AG09309 (cell line): Measurements from ENCODE around the gene SHISA8.

ENCODE experiments used
- DNase-seq: peaks from one replicate; pipeline ENCODE4 v3.0.0-alpha.2; 2010; ENCODE audit warnings: low read depth
- H3K4me3 ChIP-seq: 2 replicates; pipeline ENCODE4 v1.5.1; 2011; ENCODE audit warnings: mild to moderate bottlenecking, low read depth, low read length, moderate library complexity; ENCODE audit not compliant: control insufficient read depth
- TF ChIP-seq, protein P1 (sequence below): IDR thresholded peaks from 2 replicates; pipeline ENCODE4 v1.5.1; 2011; ENCODE audit warnings: mild to moderate bottlenecking, low read depth, low read length, inconsistent platforms; ENCODE audit not compliant: insufficient read depth, control insufficient read depth; ENCODE audit errors: missing control alignments

SHISA8 gene

DNA sequence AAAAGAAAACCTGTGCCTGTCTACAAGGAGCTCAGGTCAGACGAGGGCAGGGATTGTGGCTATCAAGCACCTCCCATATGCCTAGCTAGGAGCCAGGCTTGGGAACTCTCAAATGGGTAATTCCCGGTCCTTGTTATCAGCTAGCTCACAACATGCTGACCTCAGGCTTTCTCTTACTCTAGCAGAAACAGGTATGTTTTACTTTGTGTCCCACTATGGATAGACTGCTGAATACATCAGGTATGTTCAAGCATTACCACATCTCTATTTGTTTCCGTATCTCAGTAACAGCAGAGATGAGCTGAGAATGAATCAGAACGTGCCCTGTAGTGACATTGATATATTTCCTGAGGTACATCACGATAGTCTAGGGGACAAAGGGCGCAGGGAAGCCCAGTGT, 29.4 kb downstream of the SHISA8 start:
- DNase-seq = no peak
- TF ChIP-seq, protein P1, sequence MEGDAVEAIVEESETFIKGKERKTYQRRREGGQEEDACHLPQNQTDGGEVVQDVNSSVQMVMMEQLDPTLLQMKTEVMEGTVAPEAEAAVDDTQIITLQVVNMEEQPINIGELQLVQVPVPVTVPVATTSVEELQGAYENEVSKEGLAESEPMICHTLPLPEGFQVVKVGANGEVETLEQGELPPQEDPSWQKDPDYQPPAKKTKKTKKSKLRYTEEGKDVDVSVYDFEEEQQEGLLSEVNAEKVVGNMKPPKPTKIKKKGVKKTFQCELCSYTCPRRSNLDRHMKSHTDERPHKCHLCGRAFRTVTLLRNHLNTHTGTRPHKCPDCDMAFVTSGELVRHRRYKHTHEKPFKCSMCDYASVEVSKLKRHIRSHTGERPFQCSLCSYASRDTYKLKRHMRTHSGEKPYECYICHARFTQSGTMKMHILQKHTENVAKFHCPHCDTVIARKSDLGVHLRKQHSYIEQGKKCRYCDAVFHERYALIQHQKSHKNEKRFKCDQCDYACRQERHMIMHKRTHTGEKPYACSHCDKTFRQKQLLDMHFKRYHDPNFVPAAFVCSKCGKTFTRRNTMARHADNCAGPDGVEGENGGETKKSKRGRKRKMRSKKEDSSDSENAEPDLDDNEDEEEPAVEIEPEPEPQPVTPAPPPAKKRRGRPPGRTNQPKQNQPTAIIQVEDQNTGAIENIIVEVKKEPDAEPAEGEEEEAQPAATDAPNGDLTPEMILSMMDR = no peak
- no peak overlapping the region for H3K4me3 ChIP-seq

DNA sequence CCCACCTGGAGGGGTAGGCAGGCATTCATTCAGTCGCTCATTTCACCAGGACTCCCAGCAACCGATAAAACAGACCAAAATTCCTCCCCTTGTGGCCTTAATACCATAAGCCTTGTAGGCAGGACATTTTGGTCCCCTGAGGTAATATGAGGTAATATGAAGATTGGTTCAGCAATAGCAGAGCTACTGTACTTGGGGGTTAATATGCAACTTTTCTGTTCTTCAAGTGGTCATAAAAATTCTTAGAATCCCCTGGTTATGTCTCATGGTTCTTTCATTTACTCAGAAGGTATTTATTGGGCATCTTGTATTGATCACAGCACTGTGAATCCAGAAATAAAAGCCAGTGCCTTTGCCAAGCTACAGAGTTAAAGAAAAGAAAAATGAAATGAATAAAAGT, 29.8 kb downstream of the SHISA8 start:
- TF ChIP-seq, protein P1 = no peak
- H3K4me3 ChIP-seq = no peak overlapping the region
- DNase-seq = no peak

DNA sequence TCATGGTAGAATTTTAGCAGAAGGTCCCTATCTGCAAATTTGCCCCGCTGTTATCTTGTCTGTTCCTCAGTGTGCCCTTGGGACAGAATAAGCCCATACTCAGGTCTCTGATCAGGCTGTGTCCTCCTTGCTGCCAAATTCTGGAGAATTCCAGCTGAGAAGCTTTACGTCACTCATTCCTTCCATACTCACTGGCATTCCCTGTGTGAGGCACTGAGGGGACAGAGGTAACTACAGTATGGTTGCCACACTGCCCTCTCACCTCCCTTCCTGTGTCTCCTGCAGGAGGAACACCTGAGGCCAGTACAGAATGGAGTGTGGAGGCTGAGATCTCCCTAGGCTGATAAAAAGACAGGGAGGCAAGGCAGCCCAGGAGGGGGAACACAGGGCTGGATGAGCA, 31.5 kb downstream of the SHISA8 start:
- TF ChIP-seq, protein P1 = no peak
- no peak for DNase-seq
- H3K4me3 ChIP-seq = no peak overlapping the region

DNA sequence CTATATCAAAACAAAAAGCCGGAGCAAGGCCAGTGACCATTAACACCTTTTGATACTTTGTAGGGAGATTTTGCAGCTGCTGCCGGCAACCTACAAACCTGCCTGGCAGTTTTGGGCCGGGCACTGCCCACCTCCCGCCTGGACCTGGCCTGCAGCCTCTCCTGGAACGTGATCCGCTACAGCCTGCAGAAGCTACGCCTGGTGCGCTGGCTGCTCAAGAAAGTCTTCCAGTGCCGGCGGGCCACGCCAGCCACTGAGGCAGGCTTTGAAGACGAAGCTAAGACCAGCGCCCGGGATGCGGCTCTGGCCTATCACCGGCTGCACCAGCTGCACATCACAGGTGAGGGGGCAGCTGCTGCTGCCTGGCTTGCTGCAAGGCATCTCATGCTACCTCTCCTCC, 34.2 kb downstream of the SHISA8 start:
- DNase-seq = no peak
- TF ChIP-seq, protein P1 = no peak
- H3K4me3 ChIP-seq = no peak overlapping the region

DNA sequence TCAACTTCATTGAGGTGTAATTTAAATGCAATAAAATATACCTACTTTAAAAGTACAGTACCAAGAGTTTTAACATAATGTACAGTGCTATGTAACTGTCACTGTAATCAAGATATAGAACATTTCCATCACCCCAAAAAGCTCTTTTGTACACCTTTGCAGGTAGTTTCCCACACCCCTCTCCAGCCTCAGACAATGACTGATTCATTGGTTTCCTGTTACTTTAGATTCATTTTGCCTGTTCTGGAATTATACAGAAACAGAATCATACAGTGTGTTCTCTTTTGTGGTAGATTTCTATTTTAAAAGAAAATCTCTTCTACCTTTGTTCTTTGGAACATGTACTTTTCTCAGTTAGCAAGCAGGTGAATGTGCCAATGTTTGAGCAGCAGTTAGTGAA, 38.2 kb downstream of the SHISA8 start:
- no peak for DNase-seq
- H3K4me3 ChIP-seq = no peak overlapping the region
- TF ChIP-seq, protein P1 = no peak

DNA sequence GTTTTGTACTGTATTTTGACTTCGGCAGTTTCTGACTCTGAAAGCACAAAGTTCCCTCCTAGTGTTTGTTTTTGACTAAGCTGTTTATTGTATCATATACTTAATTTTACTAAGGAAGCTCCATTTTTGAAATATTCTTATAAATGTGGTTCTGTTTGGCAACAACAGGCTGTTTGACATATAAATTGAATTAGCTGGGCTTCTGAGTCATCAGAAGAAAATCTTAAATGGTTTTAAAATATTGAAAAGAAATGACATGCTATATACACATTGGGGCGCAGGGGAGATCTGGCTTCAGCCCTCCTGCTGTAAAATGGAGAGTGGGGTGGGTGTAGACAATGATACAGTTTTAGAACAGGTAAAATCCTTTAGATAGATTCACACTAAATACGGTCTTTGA, 38.6 kb downstream of the SHISA8 start:
- TF ChIP-seq, protein P1 = no peak
- DNase-seq = no peak
- no peak overlapping the region for H3K4me3 ChIP-seq
